Femur (tissue), 1 donor: Measurements from ENCODE around the gene NTF3.
"Not testable (repeated sequence)": the region's sequence is repeated elsewhere in the genome, so short reads cannot be mapped to it uniquely, and the experiment has no call there.

ENCODE experiments used
- DNase-seq: peaks from one replicate; pipeline ENCODE4 v3.0.0-alpha.2; 2017

The NTF3 gene

DNA sequence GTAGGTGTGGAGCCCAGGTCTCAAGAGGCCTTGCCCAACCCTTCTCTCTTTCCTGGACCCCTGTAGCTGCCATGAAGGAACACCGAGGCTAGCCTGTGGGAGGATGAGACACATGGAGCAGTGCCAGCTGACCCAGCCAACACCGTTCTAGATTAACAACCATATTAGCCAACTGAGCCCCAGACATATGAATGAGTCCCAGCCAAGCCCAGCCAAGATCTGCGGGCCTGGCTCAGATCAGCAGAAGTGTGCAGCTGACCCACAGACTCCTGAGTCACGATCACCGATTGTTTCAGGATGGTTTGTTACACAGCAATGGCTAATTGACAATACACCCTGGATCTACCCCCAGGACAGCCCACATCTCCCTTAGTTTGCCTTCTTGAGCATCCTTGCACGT lies 82.1 kb downstream of the NTF3 start:
- DNase-seq, result no peak

- no peak for DNase-seq
Observed at GRCh38 chr12:5514545-5514944, 82.6 kb downstream of the NTF3 start.

GRCh38 chr12:5515458-5515857 lies 83.5 kb downstream of the NTF3 start:
- no peak for DNase-seq

DNA sequence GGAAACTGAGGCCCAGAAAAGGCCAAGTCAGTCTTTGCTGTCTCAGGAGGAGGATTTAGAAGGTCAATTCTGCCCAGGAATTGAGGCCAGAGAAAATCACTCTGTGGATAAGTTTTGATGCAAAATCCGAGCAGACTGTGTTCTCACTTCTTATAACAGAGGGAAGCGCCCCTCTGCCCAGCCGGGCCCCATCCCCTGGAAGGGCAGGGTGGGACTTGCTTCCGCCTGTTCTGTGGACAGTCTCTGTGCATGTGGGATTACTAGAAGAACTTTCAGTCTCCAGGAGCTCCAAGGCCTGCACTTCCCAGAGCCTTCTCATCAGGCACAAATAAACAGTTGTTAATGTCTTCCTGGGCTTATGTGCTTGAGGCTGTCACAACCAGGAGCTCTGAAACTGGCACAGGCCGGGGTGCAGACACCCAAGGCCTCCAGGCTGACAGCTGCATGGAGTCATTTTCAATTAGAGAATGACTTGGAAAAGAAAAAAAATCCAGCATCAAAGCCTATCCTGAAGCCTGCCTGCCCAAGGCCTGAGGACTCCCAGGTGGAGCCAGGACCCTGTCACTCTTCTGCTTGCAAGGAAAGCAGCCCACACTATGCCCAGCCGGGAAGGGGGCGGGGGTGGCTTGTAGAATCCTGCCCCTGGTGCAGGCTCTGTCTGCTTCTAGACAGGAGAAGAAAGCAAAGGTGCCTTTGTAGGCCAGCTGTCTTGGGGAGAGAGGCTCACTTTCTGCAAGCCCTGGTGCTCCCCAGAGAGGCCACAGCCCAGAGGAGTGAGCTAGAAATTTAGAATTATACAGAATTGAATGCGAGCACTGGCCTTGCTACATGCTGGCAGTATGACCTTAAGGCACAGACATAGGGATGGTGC lies 84.7 kb downstream of the NTF3 start:
- DNase-seq, result no peak

DNA sequence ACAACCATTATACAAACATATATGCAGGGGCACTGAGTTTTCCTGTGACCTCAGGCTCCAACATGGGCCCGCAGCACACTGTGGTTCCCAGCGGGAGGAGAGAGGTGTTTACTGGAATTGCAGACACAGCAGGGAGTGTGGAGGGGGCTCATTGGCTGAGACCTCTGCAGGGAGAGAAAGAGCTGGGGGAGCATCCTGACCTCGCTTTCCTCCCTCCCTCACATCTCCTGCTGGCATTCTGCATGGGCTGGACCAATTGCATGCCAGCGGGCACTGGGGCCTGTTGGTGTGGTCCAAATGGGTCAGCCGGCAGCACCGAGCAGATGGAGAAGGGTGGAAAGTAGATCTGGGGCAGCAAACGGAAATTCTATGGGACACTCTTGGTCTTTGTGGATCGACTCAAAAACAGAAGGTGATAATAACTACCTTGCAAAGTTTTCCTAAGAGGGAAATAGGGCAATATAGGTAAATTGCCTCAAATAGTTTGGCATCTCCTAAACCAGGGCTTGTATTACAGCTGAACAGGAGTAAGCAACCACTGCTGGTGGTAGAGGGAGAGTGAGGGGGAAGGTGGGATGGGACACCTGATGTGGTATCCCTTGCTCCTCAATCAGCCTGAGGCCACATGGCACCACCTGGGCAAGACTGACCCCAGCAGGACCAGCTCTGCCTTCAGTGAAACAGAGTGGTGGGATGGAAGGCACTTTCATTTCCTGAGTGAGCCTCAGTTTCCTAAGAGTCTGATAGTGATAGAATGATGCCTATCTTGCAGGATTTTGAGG lies 86.9 kb downstream of the NTF3 start:
- no peak for DNase-seq

DNA sequence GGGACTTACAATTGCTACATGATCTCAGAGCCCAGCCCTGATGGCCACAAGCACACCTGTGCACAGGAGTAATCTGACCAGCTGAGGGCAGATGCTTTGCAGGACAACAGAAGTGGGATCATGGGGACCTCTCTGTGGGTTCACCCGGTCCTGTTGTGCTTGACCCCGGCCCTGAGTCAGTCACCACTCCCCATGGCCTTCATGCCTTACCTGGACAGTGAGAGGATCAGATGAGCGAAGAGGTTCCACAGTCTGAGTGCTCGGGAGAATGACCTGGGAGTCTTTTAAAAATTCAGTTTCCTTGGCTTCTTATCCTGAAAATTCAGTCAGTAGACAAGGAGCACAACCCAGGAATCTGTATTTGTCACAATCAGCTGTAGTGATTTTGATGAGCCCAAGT lies 88.1 kb downstream of the NTF3 start:
- DNase-seq, result no peak

GRCh38 chr12:5520831-5521230 lies 88.9 kb downstream of the NTF3 start:
- DNase-seq, result no peak

DNA sequence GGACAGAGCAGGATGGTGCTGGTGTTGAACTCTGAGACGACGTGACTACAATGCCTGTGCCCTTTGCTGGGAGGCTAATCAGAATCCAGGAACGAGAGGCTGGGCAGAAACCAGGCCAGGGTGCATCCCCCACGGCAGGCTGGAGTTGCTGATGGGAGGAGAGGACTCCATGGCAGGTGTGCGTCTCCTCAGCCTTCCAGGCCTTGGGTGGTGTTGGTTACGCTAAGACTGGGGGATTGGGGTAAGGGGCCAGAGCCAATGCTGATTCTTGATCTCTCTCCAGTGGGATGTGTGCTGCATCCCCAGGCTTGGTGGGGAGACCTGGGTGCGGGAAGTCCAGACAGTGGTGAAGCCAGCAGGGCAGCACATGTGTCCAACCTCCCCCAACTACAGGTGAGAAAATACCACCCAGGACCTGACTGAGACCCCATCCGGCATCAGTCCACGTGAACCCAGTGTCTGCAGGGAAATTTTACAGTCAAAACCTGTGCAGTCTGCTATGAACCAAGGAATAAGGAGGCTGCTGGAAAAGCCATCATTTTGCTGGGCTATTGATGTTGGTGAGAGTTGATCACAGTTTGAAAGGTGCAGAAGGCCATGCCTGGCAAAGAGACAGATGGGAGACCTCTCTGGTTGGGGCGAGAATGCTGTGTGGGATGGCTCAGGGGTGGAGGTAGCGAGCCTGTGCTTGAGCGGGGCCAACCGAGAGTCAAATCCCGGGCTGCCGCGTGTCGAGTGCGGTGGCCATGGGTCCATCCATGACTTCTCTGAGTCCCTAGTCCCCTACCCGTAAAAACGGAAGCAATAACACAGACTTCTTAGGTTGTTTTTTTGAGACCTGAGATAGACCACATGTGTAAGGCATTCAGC lies 89.8 kb downstream of the NTF3 start:
- DNase-seq, result no peak

- DNase-seq, result no peak
Observed at GRCh38 chr12:5522432-5523335, 90.8 kb downstream of the NTF3 start.

GRCh38 chr12:5523396-5524115 lies 91.6 kb downstream of the NTF3 start:
- DNase-seq, result no peak

DNA sequence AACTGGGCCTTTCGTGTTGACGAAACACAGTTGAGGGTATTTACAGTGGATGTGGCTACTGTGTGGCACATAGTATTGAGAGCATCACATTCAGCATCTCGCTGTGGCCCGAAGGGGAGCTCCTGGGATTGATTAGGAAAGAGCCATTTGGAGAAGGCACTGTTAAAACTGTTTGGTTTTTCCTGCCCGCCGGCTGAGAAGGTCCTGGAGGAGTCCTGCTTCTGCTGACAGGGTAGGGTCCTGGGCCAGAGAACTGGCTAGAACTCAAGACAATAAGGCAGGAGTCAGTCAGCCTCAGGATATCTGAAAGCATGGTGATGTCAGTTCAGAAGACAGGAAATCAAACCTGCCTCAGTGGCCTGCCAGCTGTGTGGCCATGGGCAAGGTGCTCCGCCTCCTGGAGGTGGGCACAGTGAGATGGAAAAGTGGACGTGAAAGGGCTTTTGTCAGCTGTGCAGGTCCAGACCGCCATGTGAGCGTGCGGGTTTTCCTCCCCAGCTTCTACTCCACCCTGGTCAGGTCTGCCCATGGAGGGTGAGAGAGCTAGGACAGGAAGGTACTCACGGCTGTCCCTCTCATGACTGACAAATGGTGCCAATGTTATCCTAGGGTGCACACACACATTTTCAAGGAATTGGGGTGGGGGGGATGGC lies 92.3 kb downstream of the NTF3 start:
- DNase-seq, result no peak

DNA sequence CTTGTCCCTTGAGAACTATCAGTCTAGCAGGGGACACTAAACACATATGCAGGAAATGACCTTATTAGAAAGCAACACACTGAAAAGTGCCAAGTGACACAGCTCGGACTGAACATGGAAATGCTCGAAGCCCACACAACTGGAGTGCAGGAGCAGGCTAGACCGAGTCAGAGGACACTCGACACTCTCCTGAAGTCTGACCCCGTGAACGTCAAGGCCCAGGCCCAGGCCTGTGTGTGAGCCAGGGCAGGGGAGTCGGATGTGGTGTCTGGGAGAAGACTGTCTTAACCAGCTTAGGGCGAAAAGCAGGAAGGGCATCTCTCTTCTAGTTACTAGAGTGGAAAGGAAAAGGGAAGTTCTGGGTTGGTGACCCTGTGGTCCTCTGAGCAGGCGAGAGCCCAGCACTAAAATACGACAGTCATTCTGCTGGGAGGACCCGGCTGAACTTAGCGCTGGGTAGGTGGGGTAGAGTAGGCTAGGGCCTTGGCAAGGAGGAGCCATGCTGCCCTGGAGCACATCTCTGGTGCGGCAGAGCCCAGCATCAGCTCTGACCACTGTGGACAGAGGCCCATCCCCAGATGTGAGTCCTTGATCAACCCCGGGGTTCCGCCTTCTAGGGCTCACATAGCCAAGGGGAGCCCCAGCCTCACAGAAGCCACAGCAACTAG lies 93.0 kb downstream of the NTF3 start:
- no peak for DNase-seq

DNA sequence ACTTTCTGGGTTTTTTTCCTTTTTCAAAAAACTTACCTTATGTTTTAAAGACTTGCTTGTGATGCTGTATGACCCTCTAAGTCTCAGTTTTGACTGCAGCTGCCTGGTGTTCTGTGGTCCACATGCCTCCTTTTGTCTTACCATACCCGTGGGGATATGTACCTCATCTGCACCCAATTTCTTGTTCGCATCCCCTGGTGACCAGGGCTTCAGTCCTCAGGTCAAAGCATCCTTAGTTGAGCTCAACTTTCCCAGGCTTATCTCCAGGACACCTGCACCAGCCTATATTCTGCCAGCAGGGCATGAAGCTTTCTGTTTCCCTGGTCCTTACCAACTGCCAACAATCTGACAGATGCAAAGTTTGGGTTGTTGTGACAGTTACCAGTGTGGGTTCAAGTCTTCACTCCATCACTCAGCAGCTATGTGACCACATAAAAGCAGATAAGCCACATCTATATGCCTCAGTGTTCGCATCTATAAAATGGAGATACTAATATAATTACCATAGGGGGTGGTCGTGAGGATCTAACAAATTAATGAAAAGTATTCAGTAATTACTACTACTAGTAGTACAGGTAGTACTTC lies 94.0 kb downstream of the NTF3 start:
- no peak for DNase-seq

DNA sequence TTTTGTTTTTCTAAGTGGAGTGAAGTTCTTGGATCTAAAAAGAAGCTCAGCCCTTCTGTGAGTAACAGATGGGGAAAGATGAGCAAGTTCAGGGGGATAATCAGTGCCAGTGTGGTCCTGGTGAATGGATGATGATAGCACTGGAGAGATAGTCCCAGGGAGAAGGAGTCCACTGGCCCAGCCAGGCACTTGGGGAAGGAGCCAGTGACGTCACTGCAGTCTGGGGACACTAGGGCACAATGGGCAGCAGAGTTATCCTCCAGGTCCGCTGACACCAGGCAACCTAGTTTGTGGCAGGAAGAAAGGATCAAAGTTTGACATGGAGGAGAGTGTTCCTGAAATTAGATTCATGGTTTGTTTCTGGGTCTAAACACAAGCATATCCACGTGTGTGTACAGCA lies 101.5 kb downstream of the NTF3 start:
- no peak for DNase-seq

DNA sequence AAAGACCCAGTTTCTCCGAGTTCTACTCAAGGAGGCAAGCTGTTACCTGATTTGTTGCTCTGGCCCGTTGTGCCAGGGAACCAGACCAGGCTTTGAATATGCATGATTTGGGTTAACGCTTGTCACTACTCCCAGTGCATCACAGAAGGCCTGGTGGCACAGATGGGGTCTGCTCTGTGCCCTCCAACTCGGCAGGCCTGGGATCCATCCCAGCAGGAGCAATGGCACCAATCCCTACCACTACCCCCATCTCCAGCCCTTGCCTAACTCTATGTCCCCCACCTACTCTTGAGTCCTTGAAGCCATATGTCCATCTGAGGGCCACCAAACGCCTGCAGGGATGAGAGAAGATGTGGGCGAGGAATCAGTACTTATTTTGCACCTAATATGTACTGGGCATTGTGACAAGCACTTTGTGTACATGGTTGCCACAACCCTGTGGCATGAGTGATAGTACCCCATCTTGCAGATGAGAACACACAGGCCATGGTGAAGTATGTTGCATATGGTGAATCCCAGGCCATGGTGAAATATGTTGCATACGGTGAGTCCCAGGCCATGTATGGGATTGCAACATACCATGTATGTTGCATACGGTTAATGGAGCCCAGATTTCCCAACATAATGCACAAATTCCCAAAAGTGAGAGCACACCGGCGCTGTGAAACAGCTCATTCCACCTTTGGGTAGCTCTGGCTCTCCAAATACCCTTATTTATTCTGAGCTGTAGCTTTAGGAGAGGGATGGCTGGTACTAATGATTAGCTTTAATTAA lies 102.7 kb downstream of the NTF3 start:
- DNase-seq, result no peak

DNA sequence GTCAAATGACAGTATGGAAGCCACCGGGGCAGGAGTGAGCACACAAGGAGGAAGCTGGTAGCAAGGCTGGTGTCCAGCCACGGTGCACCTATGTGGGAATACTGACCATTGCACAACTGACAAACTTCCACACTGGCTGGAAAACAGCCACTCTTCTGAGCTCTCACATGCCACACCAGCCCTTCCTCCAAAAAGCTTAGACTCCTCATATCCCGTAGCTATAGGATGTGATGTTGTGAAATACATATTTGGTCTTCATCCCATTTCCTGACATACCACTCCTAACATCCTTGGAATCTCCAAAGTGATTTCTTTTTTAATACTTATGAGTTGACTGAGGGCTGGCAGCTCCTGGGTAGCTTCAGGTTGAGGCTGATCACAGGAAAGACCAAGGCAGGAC lies 103.6 kb downstream of the NTF3 start:
- no peak for DNase-seq

DNA sequence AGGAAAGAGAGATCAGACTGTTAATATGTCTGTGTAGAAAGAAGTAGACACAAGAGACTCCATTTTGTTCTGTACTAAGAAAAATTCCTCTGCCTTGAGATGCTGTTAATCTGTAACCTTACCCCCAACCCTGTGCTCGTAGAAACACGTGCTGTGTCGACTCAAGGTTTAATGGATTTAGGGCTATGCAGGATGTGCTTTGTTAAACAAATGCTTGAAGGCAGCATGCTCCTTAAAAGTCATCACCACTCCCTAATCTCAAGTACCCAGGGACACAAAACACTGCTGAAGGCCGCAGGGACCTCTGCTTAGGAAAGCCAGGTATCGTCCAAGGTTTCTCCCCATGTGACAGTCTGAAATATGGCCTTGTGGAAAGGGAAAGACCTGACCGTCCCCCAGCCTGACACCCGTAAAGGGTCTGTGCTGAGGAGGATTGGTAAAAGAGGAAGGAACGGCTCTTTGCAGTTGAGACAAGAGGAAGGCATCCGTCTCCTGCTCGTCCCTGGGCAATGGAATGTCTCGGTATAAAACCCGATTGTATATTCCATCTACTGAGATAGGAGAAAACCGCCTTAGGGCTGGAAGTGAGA lies 105.2 kb downstream of the NTF3 start:
- DNase-seq, result not testable (repeated sequence)

DNA sequence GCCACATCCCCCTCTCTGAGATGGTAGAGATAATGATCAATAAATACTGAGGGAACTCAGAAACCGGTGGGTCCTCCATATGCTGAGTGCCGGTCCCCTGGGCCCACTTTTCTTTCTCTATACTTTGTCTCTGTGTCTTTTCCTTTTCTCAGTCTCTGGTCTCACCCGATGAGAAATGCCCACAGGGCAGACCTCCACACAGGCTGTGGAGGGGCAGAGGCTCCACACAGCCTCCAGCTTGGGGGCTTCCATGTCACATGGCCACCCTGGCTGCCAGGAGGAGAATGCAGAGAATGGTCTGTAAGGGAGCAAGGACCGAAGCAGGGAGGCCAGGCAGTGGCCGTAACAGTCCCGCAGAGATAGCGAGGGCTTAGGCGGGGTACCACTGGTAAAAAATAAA lies 105.9 kb downstream of the NTF3 start:
- no peak for DNase-seq
